Neural cell (in vitro differentiated cells): ENCODE data around the gene KLHL22.

Experiments used
- EP300 ChIP-seq: fragments of 450-650 bp; conservative IDR thresholded peaks from 2 replicates; pipeline ENCODE4 v1.6.1; 2014; ENCODE audit warnings: antibody characterized with exemption, mild to moderate bottlenecking, moderate library complexity; ENCODE audit not compliant: poor library complexity, severe bottlenecking
- EZH2 ChIP-seq: fragments of 200-600, 300-800 bp; shearing (Covaris generic), sonication (generic); IDR thresholded peaks from 2 replicates; pipeline ENCODE4 v1.6.1; 2014; ENCODE audit warnings: antibody characterized with exemption, low read length, borderline replicate concordance, mild to moderate bottlenecking; ENCODE audit not compliant: insufficient read depth, poor library complexity, severe bottlenecking
- MXI1 ChIP-seq: fragments of 450-650 bp; conservative IDR thresholded peaks from 2 replicates; pipeline ENCODE4 v1.6.1; 2014; ENCODE audit warnings: antibody characterized with exemption, mild to moderate bottlenecking; ENCODE audit not compliant: poor library complexity, severe bottlenecking
- POLR2AphosphoS5 ChIP-seq: IDR thresholded peaks from 2 replicates; pipeline ENCODE4 v1.6.1; 2012
- RAD21 ChIP-seq: fragments of 450-650 bp; conservative IDR thresholded peaks from 2 replicates; pipeline ENCODE4 v1.6.1; 2014; ENCODE audit warnings: antibody characterized with exemption, mild to moderate bottlenecking, moderate library complexity
- SMC3 ChIP-seq: fragments of 450-650 bp; conservative IDR thresholded peaks from 2 replicates; pipeline ENCODE4 v1.6.1; 2014; ENCODE audit warnings: antibody characterized with exemption, mild to moderate bottlenecking, moderate library complexity; ENCODE audit not compliant: poor library complexity
- TAF1 ChIP-seq: IDR thresholded peaks from 2 replicates; pipeline ENCODE4 v1.6.1; 2012; ENCODE audit warnings: low read depth
- TF ChIP-seq, protein P1 (sequence below): fragments of 450-650 bp; IDR thresholded peaks from 2 replicates; pipeline ENCODE4 v1.5.1; 2014; ENCODE audit warnings: antibody characterized with exemption, mild to moderate bottlenecking, moderate library complexity; ENCODE audit not compliant: poor library complexity, severe bottlenecking
- TF ChIP-seq, protein P2 (sequence below): IDR thresholded peaks from 2 replicates; pipeline ENCODE4 v1.6.1; 2012; ENCODE audit warnings: borderline replicate concordance

DNA sequence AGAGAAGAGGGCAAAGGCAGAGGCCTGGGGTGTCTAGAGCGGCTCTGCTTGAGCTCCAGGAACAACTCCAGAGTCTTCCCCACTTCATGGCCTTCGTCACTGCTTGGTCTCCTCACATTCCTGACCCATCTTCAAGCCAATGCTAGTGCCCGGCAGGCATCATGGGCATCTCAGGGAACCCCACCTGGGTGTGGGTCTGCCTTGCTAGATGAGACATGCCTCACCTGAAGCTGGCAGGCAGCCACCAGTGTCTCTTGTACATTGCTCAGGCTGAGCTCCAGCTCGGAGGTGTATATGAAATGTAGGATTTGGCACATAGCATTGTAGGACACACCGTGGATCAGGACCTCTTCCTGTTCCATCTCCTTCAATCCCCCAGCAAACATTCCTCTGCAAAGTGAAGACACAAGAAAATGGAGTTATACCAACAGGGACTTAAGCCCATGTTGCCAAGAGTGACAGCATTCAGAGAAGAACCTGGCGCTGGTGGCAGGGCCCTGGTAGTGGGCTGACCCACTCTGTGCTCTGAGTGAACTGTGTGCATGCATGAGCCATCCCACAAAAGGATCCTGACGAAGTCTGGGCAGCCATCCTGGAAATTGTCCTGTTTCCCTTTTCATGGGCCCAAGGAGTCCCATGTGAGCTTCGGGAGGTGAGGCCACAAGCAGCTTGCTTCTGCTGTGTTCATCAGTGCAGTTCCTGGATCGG lies 24.3 kb downstream of the KLHL22 start:
- TF ChIP-seq, protein P1, sequence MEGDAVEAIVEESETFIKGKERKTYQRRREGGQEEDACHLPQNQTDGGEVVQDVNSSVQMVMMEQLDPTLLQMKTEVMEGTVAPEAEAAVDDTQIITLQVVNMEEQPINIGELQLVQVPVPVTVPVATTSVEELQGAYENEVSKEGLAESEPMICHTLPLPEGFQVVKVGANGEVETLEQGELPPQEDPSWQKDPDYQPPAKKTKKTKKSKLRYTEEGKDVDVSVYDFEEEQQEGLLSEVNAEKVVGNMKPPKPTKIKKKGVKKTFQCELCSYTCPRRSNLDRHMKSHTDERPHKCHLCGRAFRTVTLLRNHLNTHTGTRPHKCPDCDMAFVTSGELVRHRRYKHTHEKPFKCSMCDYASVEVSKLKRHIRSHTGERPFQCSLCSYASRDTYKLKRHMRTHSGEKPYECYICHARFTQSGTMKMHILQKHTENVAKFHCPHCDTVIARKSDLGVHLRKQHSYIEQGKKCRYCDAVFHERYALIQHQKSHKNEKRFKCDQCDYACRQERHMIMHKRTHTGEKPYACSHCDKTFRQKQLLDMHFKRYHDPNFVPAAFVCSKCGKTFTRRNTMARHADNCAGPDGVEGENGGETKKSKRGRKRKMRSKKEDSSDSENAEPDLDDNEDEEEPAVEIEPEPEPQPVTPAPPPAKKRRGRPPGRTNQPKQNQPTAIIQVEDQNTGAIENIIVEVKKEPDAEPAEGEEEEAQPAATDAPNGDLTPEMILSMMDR, result no peak
- TF ChIP-seq EZH2, result no peak
- no peak for TF ChIP-seq POLR2AphosphoS5
- TF ChIP-seq TAF1, result no peak
- no peak for TF ChIP-seq EP300
- TF ChIP-seq RAD21, result no peak
- TF ChIP-seq, protein P2, sequence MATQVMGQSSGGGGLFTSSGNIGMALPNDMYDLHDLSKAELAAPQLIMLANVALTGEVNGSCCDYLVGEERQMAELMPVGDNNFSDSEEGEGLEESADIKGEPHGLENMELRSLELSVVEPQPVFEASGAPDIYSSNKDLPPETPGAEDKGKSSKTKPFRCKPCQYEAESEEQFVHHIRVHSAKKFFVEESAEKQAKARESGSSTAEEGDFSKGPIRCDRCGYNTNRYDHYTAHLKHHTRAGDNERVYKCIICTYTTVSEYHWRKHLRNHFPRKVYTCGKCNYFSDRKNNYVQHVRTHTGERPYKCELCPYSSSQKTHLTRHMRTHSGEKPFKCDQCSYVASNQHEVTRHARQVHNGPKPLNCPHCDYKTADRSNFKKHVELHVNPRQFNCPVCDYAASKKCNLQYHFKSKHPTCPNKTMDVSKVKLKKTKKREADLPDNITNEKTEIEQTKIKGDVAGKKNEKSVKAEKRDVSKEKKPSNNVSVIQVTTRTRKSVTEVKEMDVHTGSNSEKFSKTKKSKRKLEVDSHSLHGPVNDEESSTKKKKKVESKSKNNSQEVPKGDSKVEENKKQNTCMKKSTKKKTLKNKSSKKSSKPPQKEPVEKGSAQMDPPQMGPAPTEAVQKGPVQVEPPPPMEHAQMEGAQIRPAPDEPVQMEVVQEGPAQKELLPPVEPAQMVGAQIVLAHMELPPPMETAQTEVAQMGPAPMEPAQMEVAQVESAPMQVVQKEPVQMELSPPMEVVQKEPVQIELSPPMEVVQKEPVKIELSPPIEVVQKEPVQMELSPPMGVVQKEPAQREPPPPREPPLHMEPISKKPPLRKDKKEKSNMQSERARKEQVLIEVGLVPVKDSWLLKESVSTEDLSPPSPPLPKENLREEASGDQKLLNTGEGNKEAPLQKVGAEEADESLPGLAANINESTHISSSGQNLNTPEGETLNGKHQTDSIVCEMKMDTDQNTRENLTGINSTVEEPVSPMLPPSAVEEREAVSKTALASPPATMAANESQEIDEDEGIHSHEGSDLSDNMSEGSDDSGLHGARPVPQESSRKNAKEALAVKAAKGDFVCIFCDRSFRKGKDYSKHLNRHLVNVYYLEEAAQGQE, result no peak
- TF ChIP-seq SMC3, result no peak
- TF ChIP-seq MXI1, result no peak
